HepG2 (cell line): ENCODE results near the gene HMCN2.

Experiments
- CSRNP1 ChIP-seq: sonication (generic); formaldehyde crosslinking; IDR thresholded peaks from 2 replicates; pipeline ENCODE4 v1.8.1; 2023; ENCODE audit warnings: mild to moderate bottlenecking, missing genetic modification reagents
- CTCF ChIP-seq: sonication (generic); formaldehyde crosslinking; IDR thresholded peaks from 2 replicates; pipeline ENCODE4 v1.5.0; 2020; ENCODE audit warnings: mild to moderate bottlenecking, missing genetic modification reagents, moderate library complexity
- EP300 ChIP-seq, 3 experiments: sonication (generic) in 1 of 3; formaldehyde crosslinking in 1 of 3; IDR thresholded peaks; 2 replicates each; pipeline versions ENCODE4 v1.5.1 to v1.6.1; 2011 to 2020; ENCODE audit warnings: low read depth in 2 of 3, low read length in 2 of 3, borderline replicate concordance in 1 of 3, improper control_type of control experiment in 1 of 3, mild to moderate bottlenecking in 1 of 3, missing genetic modification reagents in 1 of 3, moderate library complexity in 1 of 3
- EZH2 ChIP-seq: conservative IDR thresholded peaks from 2 replicates; pipeline ENCODE4 v1.6.1; 2012; ENCODE audit warnings: mild to moderate bottlenecking, low read depth, low read length, moderate library complexity
- MED1 ChIP-seq: sonication (generic); formaldehyde crosslinking; IDR thresholded peaks from 2 replicates; pipeline ENCODE4 v1.4.0; 2020; ENCODE audit warnings: missing genetic modification reagents
- MXI1 ChIP-seq: IDR thresholded peaks from 3 replicates; pipeline ENCODE4 v1.6.1; 2012; ENCODE audit warnings: low read depth, low read length, inconsistent platforms, borderline replicate concordance
- NR3C1 ChIP-seq: sonication (generic); formaldehyde crosslinking; IDR thresholded peaks from 2 replicates; pipeline ENCODE4 v1.4.0; 2020; ENCODE audit warnings: missing genetic modification reagents
- ZNF780A ChIP-seq: sonication (generic); formaldehyde crosslinking; IDR thresholded peaks from 2 replicates; pipeline ENCODE4 v1.8.0; 2022; ENCODE audit warnings: mild to moderate bottlenecking, missing genetic modification reagents, moderate library complexity
- TF ChIP-seq, protein P1 (sequence below): sonication (generic); formaldehyde crosslinking; IDR thresholded peaks from 2 replicates; pipeline ENCODE4 v1.8.1; 2022; ENCODE audit warnings: low read depth, mild to moderate bottlenecking, missing genetic modification reagents

GRCh38 chr9:130295945-130296782 is 30.6 kb downstream of the HMCN2 start:
- no peak for TF ChIP-seq EZH2
- TF ChIP-seq, protein P1, sequence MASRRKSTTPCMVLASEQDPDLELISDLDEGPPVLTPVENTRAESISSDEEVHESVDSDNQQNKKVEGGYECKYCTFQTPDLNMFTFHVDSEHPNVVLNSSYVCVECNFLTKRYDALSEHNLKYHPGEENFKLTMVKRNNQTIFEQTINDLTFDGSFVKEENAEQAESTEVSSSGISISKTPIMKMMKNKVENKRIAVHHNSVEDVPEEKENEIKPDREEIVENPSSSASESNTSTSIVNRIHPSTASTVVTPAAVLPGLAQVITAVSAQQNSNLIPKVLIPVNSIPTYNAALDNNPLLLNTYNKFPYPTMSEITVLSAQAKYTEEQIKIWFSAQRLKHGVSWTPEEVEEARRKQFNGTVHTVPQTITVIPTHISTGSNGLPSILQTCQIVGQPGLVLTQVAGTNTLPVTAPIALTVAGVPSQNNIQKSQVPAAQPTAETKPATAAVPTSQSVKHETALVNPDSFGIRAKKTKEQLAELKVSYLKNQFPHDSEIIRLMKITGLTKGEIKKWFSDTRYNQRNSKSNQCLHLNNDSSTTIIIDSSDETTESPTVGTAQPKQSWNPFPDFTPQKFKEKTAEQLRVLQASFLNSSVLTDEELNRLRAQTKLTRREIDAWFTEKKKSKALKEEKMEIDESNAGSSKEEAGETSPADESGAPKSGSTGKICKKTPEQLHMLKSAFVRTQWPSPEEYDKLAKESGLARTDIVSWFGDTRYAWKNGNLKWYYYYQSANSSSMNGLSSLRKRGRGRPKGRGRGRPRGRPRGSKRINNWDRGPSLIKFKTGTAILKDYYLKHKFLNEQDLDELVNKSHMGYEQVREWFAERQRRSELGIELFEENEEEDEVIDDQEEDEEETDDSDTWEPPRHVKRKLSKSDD (CRISPR knock-in tag): no peak
- no peak for TF ChIP-seq MXI1
- TF ChIP-seq CTCF (CRISPR knock-in tag): no peak
- TF ChIP-seq NR3C1 (CRISPR knock-in tag): no peak
- TF ChIP-seq ZNF780A (CRISPR knock-in tag): no peak
- no peak for TF ChIP-seq CSRNP1 (CRISPR knock-in tag)
- TF ChIP-seq EP300 (IDR thresholded peaks at IDR 0.05; ENCODE audit: low read depth in 2 of 2, low read length in 2 of 2): no peak
- TF ChIP-seq EP300 (CRISPR knock-in tag; IDR thresholded peaks at IDR 0.05; ENCODE audit: borderline replicate concordance): no peak
- no peak for TF ChIP-seq MED1 (CRISPR knock-in tag)
